Peyer's patch (tissue), 4 donors: Measurements from ENCODE around the gene SPON1. TPM values are rescaled to one million over a fixed set of nuclear protein-coding genes. Genes with fewer than 3 reads are reported as not detected.
"Not testable (repeated sequence)": the region's sequence is repeated elsewhere in the genome, so short reads cannot be mapped to it uniquely, and the experiment has no call there.

ENCODE experiments used
- DNase-seq, 3 donors: peaks; one replicate each; pipeline ENCODE4 v3.0.0-alpha.2; 2017 to 2019
- H3K27ac ChIP-seq, 4 donors: fragments of 200-600 bp; sonication (generic); one replicate each; pipeline ENCODE4 v1.5.1; 2016 to 2019
- H3K27me3 ChIP-seq, 2 donors: fragments of 200-600 bp; sonication (generic); one replicate each; pipeline ENCODE4 v1.5.1; 2019
- H3K36me3 ChIP-seq, 3 donors: fragments of 200-600 bp; sonication (generic); one replicate each; pipeline ENCODE4 v1.5.1; 2016 to 2019
- H3K4me1 ChIP-seq, 4 donors: fragments of 200-600 bp; sonication (generic); one replicate each; pipeline ENCODE4 v1.5.1; 2016 to 2019
- H3K4me3 ChIP-seq, 4 donors: fragments of 200-600 bp; sonication (generic); 1 replicate in 3 of 4; 2 replicates in 1 of 4; pipeline ENCODE4 v1.5.1; 2016 to 2019; ENCODE audit warnings: mild to moderate bottlenecking in 1 of 4
- H3K9me3 ChIP-seq, 4 donors: fragments of 200-600 bp; sonication (generic); one replicate each; pipeline ENCODE4 v1.5.1; 2016 to 2019; ENCODE audit warnings: mild to moderate bottlenecking in 1 of 4
- POLR2A ChIP-seq, 2 donors: fragments of 450-650 bp; IDR thresholded peaks; one replicate each; pipeline ENCODE4 v1.5.1; 2017; ENCODE audit warnings: antibody characterized with exemption in 2 of 2, mild to moderate bottlenecking in 2 of 2, moderate library complexity in 2 of 2
- total RNA-seq, 4 donors: library from RNA; depleted of rRNA; stranded (reverse); fragments of >200 nt; gene quantifications; one replicate each; pipeline ENCODE4 v1.1.0, GENCODE V29; 2016
- TF ChIP-seq, protein P1 (sequence below), 6 experiments: fragments of 450-650 bp in 4 of 6; fragments of 200-600 bp in 2 of 6; sonication (generic) in 1 of 6; IDR thresholded peaks; one replicate each; pipeline ENCODE4 v1.5.1; 2017 to 2019; ENCODE audit warnings: antibody characterized with exemption in 6 of 6, mild to moderate bottlenecking in 3 of 6, moderate library complexity in 1 of 6

Gene SPON1
- total RNA-seq, 4 donors from 2014 or later: 26.4 to 53.8 (median 48.3) TPM

- DNase-seq: no peak
- H3K27me3 ChIP-seq: no peaks in the 10 kb centered on the region
- H3K9me3 ChIP-seq: no peaks in the 10 kb centered on the region
- no peak overlapping the region for H3K4me3 ChIP-seq
- TF ChIP-seq POLR2A (IDR thresholded peaks at IDR 0.05): no peak
- TF ChIP-seq, protein P1, sequence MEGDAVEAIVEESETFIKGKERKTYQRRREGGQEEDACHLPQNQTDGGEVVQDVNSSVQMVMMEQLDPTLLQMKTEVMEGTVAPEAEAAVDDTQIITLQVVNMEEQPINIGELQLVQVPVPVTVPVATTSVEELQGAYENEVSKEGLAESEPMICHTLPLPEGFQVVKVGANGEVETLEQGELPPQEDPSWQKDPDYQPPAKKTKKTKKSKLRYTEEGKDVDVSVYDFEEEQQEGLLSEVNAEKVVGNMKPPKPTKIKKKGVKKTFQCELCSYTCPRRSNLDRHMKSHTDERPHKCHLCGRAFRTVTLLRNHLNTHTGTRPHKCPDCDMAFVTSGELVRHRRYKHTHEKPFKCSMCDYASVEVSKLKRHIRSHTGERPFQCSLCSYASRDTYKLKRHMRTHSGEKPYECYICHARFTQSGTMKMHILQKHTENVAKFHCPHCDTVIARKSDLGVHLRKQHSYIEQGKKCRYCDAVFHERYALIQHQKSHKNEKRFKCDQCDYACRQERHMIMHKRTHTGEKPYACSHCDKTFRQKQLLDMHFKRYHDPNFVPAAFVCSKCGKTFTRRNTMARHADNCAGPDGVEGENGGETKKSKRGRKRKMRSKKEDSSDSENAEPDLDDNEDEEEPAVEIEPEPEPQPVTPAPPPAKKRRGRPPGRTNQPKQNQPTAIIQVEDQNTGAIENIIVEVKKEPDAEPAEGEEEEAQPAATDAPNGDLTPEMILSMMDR (IDR thresholded peaks at IDR 0.05): no peak
- no peaks in the 10 kb centered on the region for H3K4me1 ChIP-seq
- no peaks in the 10 kb centered on the region for H3K36me3 ChIP-seq
- H3K27ac ChIP-seq: peak overlapping the region in 1 of 4 donors; percentile 23
Measured at GRCh38 chr11:14082338-14082737, 119.8 kb downstream of the SPON1 start.

DNA sequence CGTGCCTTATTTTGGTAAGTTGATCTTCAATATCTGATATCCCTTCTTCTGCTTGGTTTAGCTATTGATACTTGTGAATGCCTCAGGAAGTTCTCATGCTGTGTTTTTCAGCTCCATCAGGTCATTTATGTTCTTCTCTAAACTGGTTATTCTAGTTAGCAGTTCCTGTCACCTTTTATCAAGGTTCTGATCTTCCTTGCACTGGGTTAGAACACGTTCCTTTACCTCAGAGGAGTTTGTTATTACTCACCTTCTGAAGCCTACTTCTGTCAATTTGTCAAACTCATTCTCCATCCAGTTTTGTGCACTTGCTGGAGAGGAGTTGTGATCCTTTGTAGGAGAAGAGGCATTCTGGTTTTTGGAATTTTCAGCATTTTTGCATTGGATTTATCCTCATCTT, 126.3 kb downstream of the SPON1 start:
- H3K4me3 ChIP-seq, H3K27me3 ChIP-seq, H3K4me1 ChIP-seq, H3K27ac ChIP-seq, DNase-seq, H3K36me3 ChIP-seq, H3K9me3 ChIP-seq: not testable (repeated sequence)

DNA sequence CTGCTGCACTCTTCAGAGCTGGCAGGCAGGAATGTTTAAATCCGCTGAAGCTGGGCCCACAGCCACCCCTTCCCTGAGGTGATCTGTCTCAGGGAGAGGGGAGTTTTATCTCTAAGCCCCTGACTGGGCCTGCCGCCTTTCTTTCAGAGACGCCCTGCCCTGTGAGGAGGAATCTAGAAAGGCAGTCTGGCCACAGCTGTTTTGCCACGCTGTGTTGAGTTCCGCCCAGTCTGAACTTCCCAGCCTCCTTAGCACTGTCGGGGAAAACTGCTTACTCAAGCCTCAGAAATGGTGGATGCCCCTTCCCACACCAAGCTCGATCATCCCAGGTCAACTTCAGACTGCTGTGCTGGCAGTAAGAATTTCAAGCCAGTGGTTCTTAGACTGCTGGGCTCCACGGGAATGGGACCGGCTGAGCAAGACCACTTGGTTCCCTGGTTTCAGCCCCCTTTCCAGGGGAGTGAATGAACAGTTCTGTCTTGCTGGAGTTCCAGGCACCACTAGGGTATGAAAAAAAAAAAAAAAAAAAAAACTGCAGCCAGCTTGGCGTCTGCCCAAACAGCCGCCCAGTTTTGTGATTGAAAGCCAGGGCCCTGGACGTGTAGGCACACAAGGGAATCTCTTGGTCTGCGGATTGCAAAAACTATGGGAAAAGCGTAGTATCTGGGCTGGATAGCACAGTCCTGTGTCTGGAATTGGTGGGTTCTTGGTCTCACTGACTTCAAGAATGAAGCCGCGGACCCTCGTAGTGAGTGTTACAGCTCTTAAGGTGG, 127.4 kb downstream of the SPON1 start:
- H3K4me3 ChIP-seq: no peak overlapping the region
- DNase-seq: no peak
- no peaks in the 10 kb centered on the region for H3K4me1 ChIP-seq
- TF ChIP-seq POLR2A (IDR thresholded peaks at IDR 0.05): no peak
- TF ChIP-seq, protein P1 (IDR thresholded peaks at IDR 0.05): no peak
- no peak overlapping the region for H3K27ac ChIP-seq
- no peaks in the 10 kb centered on the region for H3K27me3 ChIP-seq
- no peaks in the 10 kb centered on the region for H3K9me3 ChIP-seq
- H3K36me3 ChIP-seq: no peaks in the 10 kb centered on the region

- not testable (repeated sequence) for H3K36me3 ChIP-seq, DNase-seq, H3K9me3 ChIP-seq, H3K27ac ChIP-seq, H3K4me3 ChIP-seq, H3K4me1 ChIP-seq, H3K27me3 ChIP-seq
Measured at GRCh38 chr11:14090631-14091030, 128.1 kb downstream of the SPON1 start.

GRCh38 chr11:14093065-14093464, 130.5 kb downstream of the SPON1 start:
- Histone ChIP-seq H3K4me1 (no peaks in the 10 kb centered on the region), H3K27ac (no peak overlapping the region), H3K36me3 (no peaks in the 10 kb centered on the region), H3K27me3 (no peaks in the 10 kb centered on the region), H3K9me3 (no peaks in the 10 kb centered on the region), H3K4me3 (no peak overlapping the region)
- TF ChIP-seq POLR2A (IDR thresholded peaks at IDR 0.05): no peak
- TF ChIP-seq, protein P1 (IDR thresholded peaks at IDR 0.05): no peak
- no peak for DNase-seq

DNA sequence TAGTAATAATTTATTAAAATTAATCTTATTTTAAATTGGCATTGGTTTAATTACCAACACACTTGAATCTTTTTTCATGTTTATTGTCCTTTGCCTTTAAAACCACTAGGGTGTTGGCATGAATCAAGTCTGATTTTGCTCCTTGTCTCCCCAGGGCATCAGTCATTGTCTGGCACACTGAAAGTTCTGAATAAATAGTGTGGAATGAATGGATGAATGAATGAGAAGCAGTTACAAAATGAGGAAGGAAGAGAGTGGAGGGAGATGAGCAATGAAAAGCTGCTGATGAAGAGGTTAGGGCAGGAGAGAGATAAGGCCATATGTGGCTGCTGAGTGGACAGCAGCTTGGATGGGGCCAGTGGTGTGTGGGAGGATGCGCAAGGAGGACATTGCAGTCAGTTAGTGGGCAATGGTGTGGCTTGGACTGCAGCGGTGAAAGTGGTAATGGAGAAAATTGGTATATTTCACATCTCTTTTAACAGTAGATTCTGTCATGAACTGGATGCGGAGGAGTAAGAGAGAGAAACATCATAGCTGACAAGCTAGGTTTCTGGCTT, 132.0 kb downstream of the SPON1 start:
- Histone ChIP-seq H3K27ac (no peak overlapping the region), H3K4me1 (no peaks in the 10 kb centered on the region), H3K36me3 (no peaks in the 10 kb centered on the region), H3K4me3 (no peak overlapping the region), H3K27me3 (no peaks in the 10 kb centered on the region), H3K9me3 (no peaks in the 10 kb centered on the region)
- DNase-seq: no peak
- TF ChIP-seq, protein P1 (IDR thresholded peaks at IDR 0.05): no peak
- TF ChIP-seq POLR2A (IDR thresholded peaks at IDR 0.05): no peak
